ENCODE data around the gene SP6. TPM values are rescaled to one million over a fixed set of nuclear protein-coding genes. Genes with fewer than 3 reads are reported as not detected.

The SP6 gene
- total and polyA plus RNA-seq, 2 of the 8 experiments (the other 6 are each of a cell fraction or from before 2014, with no cell fraction given), result 1.2 to 1.5 TPM

DNA sequence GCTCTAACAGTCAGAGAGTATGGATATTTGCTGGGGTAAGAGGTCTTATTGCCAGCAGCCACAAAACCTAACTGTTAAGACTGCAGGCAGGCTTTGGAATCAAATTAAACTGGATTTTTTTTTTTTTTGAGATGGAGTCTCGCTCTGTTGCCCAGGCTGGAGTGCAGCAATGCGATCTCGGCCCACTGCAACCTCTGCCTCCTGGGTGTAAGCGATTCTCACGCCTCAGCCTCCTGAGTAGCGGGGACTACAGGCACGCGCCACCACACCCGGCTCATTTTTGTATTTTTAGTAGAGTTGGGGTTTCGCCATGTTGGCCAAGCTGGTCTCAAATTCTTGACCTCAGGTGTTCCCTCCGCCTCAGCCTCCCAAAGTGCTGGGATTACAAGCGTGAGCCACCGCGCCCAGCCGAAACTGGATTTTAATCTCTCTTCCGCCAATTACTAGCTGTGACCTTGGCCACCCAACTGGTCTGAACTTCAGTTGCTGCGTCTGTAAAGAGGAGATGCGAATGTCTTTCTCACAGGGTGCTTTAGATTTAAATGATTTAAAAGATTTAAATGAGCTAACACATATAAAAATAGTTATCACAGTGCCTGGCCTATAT, 20.5 kb downstream of the SP6 start:
- no peak overlapping the region for H2BK15ac ChIP-seq (ENCODE audit: low read length)
- no peak overlapping the region for H4K5ac ChIP-seq (ENCODE audit: insufficient read length, low read depth, low read length)
- no peak overlapping the region for H3K18ac ChIP-seq (ENCODE audit: extremely low read depth, low read length)
- DNase-seq (ENCODE audit: low read depth in 1 of 2, low spot score in 2 of 2), result no peak
- WGBS, 2 experiments (ENCODE audit: extremely low coverage in 1 of 2, insufficient coverage in 1 of 2, insufficient read length in 1 of 2, insufficient replicate concordance in 2 of 2, low coverage in 1 of 2, low lambda C conversion rate in 2 of 2, missing lambda C conversion rate in 1 of 2), result 82% methylated on average over 18 of the region's 18 CpGs; no CpG with 5 or more reads in 1 of the 2 experiments
- H2BK20ac ChIP-seq (ENCODE audit: low read length), result no peak overlapping the region
- H3K4me1 ChIP-seq (replicated peaks in 1 of 4; ENCODE audit: control insufficient read depth in 3 of 4, insufficient read depth in 4 of 4, low read length in 3 of 4), result peaks cover 0 to 6% (median 2%) of the 10 kb centered on the region in 4 experiments; a peak in 4 of 7 replicates
- H2AK5ac ChIP-seq (ENCODE audit: low read depth, low read length), result no peak overlapping the region
- no peak overlapping the region for H3K27ac ChIP-seq (ENCODE audit: low read depth, low read length)
- CTCF ChIA-PET (ENCODE audit: partially characterized antibody), result interaction anchor here (0.9 to 3.0 kb wide), 11 partner anchors 9 to 116 kb away, joined by 3 to 21 read pairs (median 4); partner anchors contain the start of gene TBX21
- no peak overlapping the region for H2AFZ ChIP-seq (ENCODE audit: low read length)
- peak overlapping the region; percentile 68 to 93 for H3K4me2 ChIP-seq (ENCODE audit: insufficient read depth in 1 of 2, low read depth in 2 of 2, low read length in 2 of 2)
- no peak overlapping the region for H4K8ac ChIP-seq (ENCODE audit: extremely low read depth, insufficient read depth, low read length)
- H3K27me3 ChIP-seq (replicated peaks in 1 of 4; ENCODE audit: control insufficient read depth in 3 of 4, extremely low read depth in 1 of 4, insufficient read depth in 3 of 4, low read length in 3 of 4), result no peaks in the 10 kb centered on the region
- H3K79me1 ChIP-seq (ENCODE audit: low read depth, low read length), result no peaks in the 10 kb centered on the region
- no peak overlapping the region for H3K4ac ChIP-seq (replicated peaks; ENCODE audit: insufficient read length, low read depth, low read length)
- peaks cover 7 to 26% (median 20%) of the 10 kb centered on the region in 4 experiments; a peak in 7 of 8 replicates for H3K36me3 ChIP-seq (ENCODE audit: control insufficient read depth in 2 of 4, insufficient read depth in 4 of 4, low read length in 3 of 4)
- H3K14ac ChIP-seq (ENCODE audit: insufficient read length), result no peak overlapping the region
- H2BK120ac ChIP-seq (replicated peaks; ENCODE audit: low read depth, low read length), result no peak overlapping the region
- H4K20me1 ChIP-seq (replicated peaks in 1 of 2; ENCODE audit: control insufficient read depth in 1 of 2, insufficient read depth in 2 of 2, low read length in 2 of 2), result no peaks in the 10 kb centered on the region
- H3K23ac ChIP-seq (ENCODE audit: insufficient read length), result no peak overlapping the region
- no peak overlapping the region for H2BK12ac ChIP-seq (ENCODE audit: low read depth, low read length)
- H3K56ac ChIP-seq (replicated peaks; ENCODE audit: insufficient read length, low read depth, low read length), result no peak overlapping the region
- peaks cover 3% of the 10 kb centered on the region; the same call in 1 of the 2 replicates for H3K23me2 ChIP-seq (ENCODE audit: low read depth, low read length)
- POLR2A ChIA-PET (ENCODE audit: partially characterized antibody), result interaction anchor here (1.1 to 2.8 kb wide), 5 partner anchors 8 to 65 kb away, joined by 3 to 10 read pairs (median 9); partner anchors contain the start of genes OSBPL7 and SP2
- H3K79me2 ChIP-seq (ENCODE audit: control insufficient read depth in 1 of 2, insufficient read depth in 2 of 2, low read length in 2 of 2), result peaks cover 2 to 14% of the 10 kb centered on the region in 2 experiments
- H4K91ac ChIP-seq (replicated peaks; ENCODE audit: insufficient read length, low read length), result no peak overlapping the region
- H2BK5ac ChIP-seq (ENCODE audit: low read depth, low read length), result no peak overlapping the region
- H3K9ac ChIP-seq (replicated peaks in 1 of 4; ENCODE audit: extremely low read depth in 1 of 4, low read depth in 3 of 4, low read length in 3 of 4), result peak overlapping the region in 3 of 4 experiments; percentile 76 to 96 (median 78); a peak in 5 of 7 replicates
- H3K4me3 ChIP-seq (ENCODE audit: extremely low read depth in 1 of 4, insufficient read depth in 2 of 4, low read depth in 3 of 4, low read length in 4 of 4), result peak overlapping the region; percentile 86 to 99 (median 98)
- no peak for FAIRE-seq
- H3K9me3 ChIP-seq (ENCODE audit: insufficient read depth in 2 of 2, low read depth in 1 of 2, low read length in 1 of 2), result no peaks in the 10 kb centered on the region
- TF ChIP-seq RNF2 (IDR thresholded peaks at IDR 0.05; ENCODE audit: borderline replicate concordance, low read depth, low read length, missing control alignments, poor library complexity, severe bottlenecking), result no peak
- no peak for TF ChIP-seq POLR2AphosphoS5 (IDR thresholded peaks at IDR 0.05; ENCODE audit: low read depth, low read length)
- no peak for TF ChIP-seq CBX8 (IDR thresholded peaks at IDR 0.05; ENCODE audit: borderline replicate concordance, low read depth, low read length)
- TF ChIP-seq HDAC2 (IDR thresholded peaks at IDR 0.05; ENCODE audit: borderline replicate concordance in 1 of 2, low read depth in 2 of 2, low read length in 2 of 2), result no peak
- TF ChIP-seq SP1 (IDR thresholded peaks at IDR 0.05; ENCODE audit: low read depth, low read length), result no peak
- TF ChIP-seq, protein P1, sequence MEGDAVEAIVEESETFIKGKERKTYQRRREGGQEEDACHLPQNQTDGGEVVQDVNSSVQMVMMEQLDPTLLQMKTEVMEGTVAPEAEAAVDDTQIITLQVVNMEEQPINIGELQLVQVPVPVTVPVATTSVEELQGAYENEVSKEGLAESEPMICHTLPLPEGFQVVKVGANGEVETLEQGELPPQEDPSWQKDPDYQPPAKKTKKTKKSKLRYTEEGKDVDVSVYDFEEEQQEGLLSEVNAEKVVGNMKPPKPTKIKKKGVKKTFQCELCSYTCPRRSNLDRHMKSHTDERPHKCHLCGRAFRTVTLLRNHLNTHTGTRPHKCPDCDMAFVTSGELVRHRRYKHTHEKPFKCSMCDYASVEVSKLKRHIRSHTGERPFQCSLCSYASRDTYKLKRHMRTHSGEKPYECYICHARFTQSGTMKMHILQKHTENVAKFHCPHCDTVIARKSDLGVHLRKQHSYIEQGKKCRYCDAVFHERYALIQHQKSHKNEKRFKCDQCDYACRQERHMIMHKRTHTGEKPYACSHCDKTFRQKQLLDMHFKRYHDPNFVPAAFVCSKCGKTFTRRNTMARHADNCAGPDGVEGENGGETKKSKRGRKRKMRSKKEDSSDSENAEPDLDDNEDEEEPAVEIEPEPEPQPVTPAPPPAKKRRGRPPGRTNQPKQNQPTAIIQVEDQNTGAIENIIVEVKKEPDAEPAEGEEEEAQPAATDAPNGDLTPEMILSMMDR (IDR thresholded peaks at IDR 0.05; ENCODE audit: control extremely low read depth in 1 of 3, insufficient read depth in 1 of 3, low read depth in 1 of 3, low read length in 3 of 3), result no peak
- no peak for TF ChIP-seq CHD2 (IDR thresholded peaks at IDR 0.05; ENCODE audit: low read length)
- TF ChIP-seq FOSL1 (IDR thresholded peaks at IDR 0.05; ENCODE audit: insufficient read depth, low read depth, low read length), result no peak
- no peak for TF ChIP-seq RFX5 (IDR thresholded peaks at IDR 0.05; ENCODE audit: borderline replicate concordance, low read depth, low read length)

Measured in H1 (cell line).